NCI-H146 (cell line): ENCODE results near the gene CANT1.
"Not testable (repeated sequence)": the region's sequence is repeated elsewhere in the genome, so short reads cannot be mapped to it uniquely, and the experiment has no call there.

Experiments
- DNase-seq: peaks from one replicate; lab custom pipeline; 2025; lab: John Stamatoyannopoulos, UW

Gene CANT1

DNA sequence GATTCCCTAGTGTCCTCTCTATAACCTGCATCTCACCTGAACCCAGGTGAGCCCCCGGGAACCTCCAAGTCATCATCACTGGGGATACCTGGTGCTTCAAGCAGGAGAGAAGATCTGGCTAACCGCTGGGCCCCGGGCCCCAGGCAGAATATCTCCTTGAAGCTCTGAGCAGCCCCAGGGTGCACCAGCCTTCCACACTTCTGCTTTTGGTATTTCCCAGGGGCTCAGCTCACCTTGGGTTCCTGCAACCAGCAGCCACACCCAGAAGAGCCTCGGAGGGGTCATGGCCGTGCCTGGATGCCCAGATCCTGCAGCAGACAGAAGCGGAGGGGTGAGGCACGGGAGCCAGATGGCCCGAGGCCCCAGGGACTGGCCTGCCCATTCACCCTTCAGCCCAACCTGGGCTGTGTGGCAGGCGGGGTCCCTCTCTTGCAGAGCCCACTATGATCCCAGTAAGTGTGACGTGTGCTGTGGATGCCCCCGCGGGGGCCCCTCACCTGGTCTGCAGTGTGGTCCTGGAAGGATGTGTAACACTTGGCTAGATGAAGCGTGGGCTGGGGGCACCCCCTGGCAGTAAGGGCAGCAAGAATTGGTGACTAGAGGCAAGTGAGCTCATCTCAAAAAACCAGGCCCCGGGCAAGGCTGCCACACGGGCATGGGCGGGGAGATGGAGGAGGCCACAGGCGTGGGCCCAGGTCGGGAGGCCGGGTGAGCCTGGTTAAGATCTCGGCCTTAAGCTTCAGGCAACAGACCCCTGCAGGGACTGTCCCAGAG is 32.5 kb downstream of the CANT1 start:
- no peak for DNase-seq

DNA sequence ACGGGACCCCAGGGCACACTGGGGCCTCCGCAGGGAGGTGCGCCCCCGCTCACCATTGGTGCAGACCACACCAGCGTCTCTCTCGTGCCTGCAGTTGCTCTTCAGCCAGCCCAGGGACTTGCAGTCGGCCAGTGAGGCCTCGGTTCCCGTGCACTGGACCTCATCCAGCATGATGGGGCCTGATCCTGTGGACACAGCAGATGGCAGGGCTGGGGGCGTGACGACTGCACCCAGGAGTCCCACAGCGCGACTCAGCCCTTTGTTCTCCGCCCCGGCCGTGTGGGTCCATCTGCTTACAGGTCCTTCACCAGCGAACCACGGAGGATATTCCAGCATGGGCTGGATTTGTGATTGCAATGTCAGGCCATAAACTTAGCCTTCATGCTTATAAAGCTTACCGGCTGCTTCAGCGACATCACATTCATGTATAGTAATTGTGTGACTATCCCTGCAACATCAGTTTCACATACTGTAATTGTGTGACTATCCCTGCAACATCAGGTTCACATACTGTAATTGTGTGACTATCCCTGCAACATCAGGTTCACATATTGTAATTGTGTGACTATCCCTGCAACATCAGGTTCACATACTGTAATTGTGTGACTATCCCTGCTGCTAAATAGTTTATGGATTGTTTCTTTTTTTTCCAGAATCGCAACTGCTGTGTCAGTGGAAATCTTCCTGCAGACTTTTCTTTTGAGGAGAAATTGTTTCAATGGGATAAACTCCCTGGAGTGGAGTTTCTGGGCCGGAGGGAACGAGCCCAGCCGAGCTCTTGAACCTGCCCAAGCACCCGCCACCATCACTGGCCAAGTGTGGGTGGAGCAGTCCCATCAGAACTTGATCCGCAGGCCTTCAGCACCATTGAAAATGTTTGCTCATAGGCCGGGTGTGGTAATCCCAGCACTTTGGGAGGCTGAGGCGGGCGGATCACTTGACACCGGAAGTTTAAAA is 34.7 kb downstream of the CANT1 start:
- DNase-seq = no peak

- DNase-seq = no peak
Measured at GRCh38 chr17:78973792-78974520, 35.6 kb downstream of the CANT1 start.

- DNase-seq = no peak
Measured at GRCh38 chr17:78973196-78973595, 36.4 kb downstream of the CANT1 start.

GRCh38 chr17:78972507-78973105 is 37.0 kb downstream of the CANT1 start:
- no peak for DNase-seq

- DNase-seq = no peak
Measured at GRCh38 chr17:78971756-78972506, 37.6 kb downstream of the CANT1 start.

DNA sequence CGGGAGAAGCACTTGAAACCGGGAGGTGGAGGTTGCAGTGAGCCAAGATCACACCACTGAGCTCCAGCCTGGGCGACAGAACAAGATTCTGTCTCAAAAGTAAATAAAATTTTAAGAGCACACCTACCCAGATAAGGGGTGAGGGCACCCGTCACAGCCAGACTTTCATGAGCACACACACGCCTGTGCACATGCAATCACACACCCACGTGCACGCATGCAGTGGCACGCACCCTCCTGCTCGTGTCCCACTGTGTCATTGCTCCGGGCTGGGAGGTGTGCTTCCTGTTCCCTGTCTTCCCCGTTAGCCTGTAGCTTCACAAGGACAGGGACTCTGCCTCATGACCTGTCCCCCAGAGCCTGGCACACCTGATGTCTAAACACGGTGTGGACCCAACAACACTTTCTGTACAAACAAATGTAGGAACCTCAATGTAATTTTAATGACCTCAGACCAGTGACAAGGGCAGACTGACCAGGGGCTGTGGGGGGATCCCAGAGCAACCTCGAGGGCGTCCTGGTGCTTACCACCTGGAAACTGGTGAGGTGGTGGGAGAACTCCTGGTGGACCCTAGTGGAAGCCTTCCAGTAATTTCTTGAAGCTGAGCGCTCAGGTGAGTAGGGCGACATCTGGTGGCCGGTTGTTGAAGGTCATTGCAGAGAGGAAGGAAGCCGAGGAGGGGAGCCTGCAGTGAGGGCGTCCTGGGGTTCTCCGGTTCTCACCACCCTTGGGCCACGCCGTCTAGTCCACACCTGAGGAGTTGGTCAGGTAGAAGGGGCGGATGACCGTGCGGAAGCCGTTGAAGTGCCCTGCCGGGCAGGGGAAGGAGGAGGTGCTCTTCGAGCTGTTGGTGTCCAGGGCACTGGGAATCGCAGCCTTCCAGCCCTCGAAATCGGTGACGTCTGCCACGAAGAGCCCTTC is 38.5 kb downstream of the CANT1 start:
- peak; percentile 60 for DNase-seq

GRCh38 chr17:78969865-78970264 is 39.7 kb downstream of the CANT1 start:
- no peak for DNase-seq

GRCh38 chr17:78967782-78968362 is 41.7 kb downstream of the CANT1 start:
- DNase-seq = no peak

DNA sequence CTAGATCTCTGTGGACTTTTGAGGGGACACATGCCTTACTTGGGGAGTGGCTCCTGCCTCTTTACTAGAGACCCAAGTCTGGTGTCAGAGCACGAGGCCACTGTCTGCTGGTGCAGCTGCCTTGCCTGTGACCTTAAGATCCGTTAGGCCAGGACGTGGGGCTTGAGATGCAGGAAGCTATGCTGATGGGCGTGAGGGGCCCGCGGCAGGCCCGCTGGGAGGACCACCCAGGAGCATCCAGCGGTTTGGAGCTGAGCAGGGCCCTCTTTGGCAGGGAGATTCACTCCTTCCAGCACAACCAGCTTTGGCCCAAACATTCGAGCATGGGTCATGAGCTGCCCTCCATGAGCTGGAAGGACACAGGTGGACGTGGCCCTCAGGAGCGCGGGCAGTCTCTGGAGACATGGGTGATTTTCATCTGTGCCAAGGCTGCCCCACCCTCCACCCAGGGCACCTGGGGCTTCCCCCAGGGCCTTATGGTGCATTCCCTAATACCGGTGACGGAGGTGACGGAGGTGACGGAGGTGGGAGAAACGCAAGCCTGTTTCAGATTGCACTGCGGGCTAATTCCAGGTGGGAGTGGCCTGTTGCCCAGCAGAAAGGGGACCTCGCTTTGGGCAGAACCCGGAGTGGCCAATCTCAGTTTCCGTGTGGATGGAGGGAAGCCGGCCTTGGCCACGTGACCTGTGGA is 42.5 kb downstream of the CANT1 start:
- no peak for DNase-seq

DNA sequence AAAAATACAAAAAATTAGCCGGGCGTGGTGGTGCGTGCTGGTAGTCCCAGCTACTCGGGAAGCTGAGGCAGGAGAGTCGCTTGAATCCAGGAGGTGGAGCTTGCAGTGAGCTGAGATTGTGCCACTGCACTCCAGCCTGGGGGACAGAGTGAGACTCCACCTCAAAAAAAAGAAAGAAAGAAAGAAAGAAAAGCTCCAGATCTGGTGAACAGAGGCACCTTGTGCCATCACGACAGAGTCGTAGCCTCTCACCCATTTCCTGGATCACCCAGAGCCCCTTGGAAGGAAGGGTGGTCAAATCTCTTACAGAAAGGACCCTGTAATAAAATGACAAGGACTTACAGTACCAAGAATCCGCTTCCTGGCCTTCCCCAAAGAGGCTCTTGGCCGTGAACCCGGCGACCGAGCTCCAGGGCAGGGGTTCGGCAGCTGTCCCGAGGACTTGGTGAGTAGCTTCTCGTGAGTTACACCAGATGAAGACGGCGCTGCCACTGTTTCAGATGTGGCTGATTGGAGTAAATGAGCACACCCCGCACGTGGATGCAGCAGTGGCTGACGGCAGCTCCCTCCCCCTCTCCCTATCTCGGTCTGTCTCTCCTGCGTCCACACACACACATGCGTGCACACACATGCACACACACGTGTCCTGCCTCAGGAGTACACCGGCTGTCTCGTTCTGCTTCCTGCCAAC is 43.3 kb downstream of the CANT1 start:
- no peak for DNase-seq

GRCh38 chr17:78965491-78965924 is 44.1 kb downstream of the CANT1 start:
- DNase-seq = peak; percentile 77

- no peak for DNase-seq
Measured at GRCh38 chr17:78963378-78963777, 46.2 kb downstream of the CANT1 start.

DNA sequence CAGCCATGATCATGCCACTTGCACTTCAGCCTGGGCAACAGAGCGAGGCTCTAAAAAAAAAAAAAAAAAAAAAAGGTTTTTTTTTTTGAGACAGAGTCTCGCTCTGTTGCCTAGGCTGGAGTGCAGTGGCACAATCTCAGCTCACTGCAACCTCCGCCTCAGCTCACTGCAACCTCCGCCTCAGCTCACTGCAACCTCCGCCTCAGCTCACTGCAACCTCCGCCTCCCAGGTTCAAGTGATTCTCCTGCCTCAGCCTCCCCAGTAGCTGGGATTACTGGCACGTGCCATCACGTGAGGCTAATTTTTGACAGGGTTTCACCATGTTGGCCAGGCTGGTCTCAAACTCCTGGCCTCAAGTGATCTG is 46.6 kb downstream of the CANT1 start:
- DNase-seq = not testable (repeated sequence)

DNA sequence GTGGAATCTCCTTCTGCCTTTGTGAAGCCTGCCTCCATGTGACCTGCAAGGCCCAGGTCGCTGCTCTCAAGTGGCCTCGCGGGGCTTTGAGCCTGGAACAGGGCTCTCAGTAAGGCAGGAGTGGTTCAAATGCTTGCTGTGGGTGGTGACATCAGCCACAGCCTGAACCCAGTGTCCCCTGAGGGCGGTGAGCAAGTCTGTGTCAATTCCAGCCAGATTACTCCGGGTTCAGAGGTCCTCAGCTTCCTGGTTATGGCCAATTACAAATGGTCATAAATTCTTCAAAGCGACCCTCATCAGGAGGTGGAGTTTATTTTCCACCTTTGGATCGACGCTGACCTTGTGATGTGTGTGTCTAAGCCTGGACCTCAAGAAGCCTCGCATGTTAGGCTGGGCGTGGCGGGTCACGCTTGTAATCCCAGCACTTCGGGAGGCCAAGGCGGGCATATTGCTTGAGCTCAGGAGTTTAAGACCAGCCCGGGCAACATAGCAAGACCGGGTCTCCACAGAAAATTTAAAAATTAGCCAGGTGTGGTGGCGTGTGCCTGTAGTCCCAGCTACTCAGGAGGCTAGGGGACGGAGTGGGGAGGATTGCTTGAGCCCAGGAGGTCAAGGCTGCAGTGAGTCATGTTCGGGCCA is 47.1 kb downstream of the CANT1 start:
- no peak for DNase-seq

DNA sequence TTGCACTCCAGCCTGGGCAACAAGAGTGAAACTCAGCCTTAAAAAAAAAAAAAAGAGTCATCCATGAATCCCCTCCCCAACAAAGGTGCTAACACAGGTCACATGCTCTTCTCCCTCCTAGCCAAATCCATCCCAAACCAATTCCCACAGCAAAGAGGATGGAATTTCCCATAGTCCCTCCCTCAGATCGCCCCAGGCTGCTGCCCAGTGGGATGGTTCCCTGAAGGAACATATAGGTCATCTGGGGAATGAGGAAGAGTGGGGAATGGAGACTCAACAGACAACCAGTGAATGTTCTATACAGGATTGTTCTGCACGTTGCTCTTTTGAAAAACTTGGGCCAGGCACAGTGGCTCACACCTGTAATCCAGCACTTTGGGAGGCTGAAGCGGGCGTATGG is 48.0 kb downstream of the CANT1 start:
- DNase-seq = no peak

- DNase-seq = no peak
Measured at GRCh38 chr17:78960928-78961327, 48.6 kb downstream of the CANT1 start.

GRCh38 chr17:78959803-78960202 is 49.8 kb downstream of the CANT1 start:
- DNase-seq = no peak
